Stimulated activated CD8-positive, alpha-beta memory T cell treated with anti-CD3 and anti-CD28 coated beads, Interleukin-4, amount 100 ng/mL, for 48 hours (primary cell): Measurements from ENCODE around the gene CTNNA1.
A peak's percentile ranks its signal among the peaks of the same experiment; 100 is the strongest.
"Not testable (repeated sequence)": the region's sequence is repeated elsewhere in the genome, so short reads cannot be mapped to it uniquely, and the experiment has no call there.

Experiments used
- DNase-seq: peaks from one replicate; pipeline ENCODE4 v3.0.0-alpha.2; 2020

Gene CTNNA1, protein sequence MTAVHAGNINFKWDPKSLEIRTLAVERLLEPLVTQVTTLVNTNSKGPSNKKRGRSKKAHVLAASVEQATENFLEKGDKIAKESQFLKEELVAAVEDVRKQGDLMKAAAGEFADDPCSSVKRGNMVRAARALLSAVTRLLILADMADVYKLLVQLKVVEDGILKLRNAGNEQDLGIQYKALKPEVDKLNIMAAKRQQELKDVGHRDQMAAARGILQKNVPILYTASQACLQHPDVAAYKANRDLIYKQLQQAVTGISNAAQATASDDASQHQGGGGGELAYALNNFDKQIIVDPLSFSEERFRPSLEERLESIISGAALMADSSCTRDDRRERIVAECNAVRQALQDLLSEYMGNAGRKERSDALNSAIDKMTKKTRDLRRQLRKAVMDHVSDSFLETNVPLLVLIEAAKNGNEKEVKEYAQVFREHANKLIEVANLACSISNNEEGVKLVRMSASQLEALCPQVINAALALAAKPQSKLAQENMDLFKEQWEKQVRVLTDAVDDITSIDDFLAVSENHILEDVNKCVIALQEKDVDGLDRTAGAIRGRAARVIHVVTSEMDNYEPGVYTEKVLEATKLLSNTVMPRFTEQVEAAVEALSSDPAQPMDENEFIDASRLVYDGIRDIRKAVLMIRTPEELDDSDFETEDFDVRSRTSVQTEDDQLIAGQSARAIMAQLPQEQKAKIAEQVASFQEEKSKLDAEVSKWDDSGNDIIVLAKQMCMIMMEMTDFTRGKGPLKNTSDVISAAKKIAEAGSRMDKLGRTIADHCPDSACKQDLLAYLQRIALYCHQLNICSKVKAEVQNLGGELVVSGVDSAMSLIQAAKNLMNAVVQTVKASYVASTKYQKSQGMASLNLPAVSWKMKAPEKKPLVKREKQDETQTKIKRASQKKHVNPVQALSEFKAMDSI

DNA sequence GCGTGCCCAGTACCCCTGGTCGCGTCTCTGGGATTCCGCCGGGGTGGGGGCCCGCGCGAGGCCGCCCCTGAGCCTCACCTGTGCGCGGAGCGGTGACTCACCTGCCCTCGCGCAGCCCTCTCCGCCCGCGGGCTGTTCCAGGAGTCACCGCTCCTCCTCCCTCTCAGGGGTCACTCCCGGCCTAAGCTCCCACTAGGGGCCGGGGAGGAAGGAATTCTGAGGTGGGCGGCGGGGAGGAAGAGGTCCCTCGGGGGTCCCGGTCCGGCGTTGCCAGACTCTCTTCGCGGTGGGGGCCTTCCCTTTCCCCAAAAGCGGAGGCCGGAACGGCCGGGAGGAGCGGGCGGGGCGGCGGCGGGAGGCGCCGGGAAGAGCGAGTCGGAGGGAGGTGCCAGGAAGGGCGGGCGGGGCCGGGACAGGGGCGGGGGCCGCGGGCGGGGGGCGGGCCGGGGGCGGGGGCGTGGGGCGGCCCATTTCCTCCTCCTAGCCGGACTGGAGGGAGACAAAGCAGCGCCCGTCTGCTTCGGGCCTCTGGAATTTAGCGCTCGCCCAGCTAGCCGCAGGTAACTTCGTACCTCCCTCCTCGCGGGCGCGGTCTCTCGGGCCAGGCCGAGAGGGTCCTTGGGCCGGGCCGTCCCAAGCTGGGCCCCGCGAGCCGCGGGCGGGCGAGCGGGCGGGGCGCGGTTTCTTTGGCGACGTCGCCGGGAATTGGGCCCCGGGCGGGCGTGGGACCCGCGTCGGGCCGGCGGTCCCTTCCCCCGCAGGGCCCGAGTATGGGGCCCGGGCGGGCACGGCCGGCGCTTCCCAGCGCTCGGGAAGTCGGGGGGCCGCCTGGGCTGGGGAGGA lies at the start of gene CTNNA1:
Gene CTNNA1, plus strand, starts transcription at position 475 of the 843 bp plus-strand sequence. CDS start 28,500 bp downstream, outside the sequence.
- DNase-seq: peak; percentile 72

DNA sequence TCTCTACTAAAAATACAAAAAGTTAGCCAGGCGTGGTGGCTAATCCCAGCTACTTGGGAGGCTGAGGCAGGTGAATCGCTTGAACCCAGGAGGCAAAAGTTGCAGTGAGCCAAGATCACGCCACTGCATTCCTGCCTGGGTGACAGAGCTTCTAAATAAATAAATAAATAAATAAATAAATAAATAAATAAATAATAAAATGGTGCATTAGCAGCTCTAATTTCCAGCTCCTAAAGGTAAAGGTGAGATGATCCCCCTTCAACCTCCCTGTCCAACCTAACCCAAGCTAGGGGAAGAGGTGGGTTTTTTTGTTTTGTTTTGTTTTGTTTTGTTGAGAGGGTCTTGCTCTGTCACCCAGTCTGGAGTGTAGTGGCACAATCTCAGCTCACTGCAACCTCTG lies 49.4 kb upstream of the CTNNA1 start:
- DNase-seq: not testable (repeated sequence)

DNA sequence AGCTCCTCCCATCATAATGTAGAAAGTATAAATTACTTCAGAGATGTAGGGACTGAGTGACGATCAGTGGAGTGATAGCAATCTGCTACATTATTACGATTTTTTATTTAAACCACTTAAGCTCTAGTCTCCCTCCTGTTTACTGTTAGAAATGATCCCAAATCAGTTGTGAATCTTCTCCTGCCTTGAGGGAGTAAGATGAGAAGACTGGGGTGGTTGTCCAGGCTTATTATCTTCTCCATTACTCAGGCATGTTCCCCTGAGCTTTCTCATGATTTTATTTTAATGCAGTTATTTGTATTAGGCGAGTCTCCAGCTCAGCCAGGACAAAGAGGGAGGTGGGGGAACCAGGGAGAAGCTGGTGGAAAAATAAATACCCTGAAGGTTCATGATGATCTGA lies 48.2 kb upstream of the CTNNA1 start:
- no peak for DNase-seq

DNA sequence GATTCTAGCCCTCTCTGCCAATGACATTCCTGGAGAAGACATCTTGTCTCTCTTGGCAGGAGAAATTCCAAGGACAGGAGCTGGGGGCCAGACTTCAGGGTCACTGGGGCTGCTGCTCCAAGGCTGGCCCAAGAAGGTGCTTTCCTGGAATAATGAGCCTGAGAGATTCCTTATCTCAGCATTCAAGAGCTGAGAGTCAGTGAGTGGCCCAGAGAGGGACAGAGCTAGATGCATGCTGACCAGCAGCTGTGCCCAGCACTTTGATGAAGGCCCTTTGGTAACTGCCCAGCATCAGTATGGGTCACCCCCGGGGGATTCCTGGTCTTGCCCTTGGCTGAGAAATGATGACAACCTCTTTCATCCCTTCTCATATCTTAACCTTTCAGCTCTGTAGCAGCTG lies 47.7 kb upstream of the CTNNA1 start:
- DNase-seq: no peak

DNA sequence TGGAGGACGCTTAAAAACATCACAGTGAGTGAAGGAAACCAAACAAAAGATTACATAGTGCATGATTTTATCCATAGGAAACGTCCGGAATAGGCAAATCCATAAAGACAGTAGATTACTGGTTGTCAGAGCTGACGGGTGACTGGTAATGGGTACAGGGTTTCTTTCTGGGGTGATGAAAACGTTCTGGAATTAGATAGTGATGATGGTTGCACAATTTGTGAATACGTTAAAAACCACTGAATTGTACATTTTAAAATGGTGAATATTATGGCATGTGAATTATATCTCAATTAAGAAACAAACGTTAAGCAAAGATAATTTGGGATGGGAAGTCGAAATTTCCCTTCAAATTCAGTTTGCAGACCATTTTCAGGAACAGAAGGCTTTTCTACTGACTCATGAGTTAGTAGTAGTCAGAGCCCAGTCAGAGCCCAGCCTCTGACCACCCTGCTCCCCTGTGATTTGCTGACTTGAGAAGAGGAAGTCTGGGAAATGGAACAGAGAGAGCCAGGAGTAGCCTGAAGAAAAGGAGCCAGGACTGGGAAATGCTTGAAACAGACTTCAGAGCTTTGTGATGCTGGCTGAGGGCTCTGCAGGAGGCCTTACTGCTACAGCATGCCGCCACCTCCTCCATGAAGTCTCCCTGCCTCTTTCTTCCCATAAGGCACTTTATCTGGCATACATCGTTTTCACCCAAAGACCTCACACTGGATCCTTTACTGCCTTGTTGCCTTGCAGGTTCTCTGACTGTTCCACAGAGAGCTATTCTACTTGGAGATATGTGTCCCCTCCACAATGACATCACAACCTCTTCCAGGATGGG lies 46.4 kb upstream of the CTNNA1 start:
- no peak for DNase-seq

DNA sequence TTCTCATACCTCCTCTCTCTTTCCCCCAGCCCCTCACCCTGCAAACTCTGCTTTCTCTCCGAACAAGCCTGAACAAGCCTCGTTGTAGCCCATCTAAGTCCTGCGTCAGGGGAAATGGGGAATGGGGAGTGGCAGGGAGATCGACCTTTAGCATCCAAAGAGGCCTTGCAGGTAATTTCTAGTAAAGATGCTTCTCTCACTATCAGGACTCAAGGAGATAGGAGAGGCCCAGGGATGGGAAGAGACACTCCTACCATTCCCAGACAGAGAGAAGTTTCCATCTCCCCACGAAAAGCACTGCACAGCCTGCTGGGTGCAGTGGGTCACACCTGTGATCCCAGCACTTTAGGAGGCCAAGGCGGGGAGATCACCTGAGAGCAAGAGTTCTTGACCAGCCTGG lies 44.4 kb upstream of the CTNNA1 start:
- DNase-seq: no peak

DNA sequence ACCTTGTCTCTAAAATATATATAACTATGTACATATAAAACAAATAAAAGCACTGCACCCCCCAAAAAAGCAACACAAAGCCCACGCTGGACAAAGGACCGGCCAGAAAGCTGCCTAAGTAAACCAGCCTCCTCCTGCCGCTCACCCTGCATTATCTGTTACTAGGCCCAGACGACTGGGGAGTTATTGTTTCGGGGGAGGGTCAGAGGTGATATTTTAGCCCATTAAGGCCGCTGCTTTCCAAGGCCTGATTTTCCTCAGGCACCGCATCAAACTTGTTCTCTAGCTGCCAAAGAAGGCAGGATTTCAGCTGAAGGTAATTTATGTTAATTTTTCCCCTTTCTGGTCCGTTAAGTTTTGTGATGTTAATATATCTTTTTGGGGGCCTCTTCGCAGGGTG lies 44.0 kb upstream of the CTNNA1 start:
- DNase-seq: no peak

DNA sequence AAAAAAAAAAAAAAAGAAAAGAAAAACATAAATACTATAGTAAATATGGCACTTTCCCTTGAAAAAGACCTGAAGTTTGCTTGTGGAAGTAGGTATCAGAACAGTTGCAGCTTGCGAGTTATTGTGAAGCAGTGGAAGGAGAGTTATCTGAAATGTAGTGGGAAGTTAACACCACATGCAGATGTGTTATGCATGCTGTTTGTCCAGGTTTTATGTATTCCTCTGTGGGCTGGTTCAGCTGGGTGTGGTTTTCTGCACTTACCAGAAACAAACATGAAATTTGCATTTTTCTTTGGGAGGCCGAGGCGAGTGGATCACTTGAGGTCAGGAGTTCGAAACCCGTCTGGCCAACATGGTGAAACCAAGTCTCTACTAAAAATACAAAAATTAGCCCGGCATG lies 42.1 kb upstream of the CTNNA1 start:
- no peak for DNase-seq

DNA sequence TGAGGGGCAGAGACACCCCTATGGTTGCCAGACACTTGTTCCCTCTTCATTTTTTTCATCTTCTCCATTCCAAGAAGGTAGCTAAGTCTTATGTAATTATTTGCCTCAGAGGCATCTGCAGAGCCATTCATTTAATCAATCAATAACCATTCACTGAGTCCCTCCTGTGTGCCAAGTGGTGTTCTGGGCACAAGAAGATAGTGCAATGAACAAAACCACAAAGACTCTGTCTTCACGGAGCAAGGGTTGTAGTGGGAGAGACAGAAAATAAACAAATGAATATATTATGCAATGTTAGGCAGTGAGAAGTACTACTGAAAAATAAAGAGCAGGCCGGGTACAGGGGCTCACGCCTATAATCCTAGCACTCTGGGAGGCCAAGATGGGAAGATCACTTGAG lies 41.4 kb upstream of the CTNNA1 start:
- DNase-seq: no peak

DNA sequence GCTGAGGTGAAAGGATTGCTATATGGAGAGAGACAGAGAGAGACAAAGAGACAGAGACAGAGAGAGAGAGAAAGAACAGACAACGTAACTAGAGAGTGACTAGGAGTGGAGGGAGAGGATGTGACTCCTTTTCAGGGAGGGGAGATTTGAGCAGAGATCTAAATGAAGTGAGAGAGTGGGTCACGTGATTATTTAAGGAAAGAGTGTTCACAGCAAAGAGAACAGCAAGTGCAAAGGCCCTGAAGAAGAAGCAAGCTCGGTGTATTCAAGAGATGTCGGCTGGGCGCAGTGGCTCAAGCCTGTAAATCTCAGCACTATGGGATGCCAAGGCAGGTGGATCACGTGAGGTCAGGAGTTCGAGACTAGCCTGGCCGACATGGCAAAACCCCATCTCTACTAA lies 40.9 kb upstream of the CTNNA1 start:
- DNase-seq: no peak

DNA sequence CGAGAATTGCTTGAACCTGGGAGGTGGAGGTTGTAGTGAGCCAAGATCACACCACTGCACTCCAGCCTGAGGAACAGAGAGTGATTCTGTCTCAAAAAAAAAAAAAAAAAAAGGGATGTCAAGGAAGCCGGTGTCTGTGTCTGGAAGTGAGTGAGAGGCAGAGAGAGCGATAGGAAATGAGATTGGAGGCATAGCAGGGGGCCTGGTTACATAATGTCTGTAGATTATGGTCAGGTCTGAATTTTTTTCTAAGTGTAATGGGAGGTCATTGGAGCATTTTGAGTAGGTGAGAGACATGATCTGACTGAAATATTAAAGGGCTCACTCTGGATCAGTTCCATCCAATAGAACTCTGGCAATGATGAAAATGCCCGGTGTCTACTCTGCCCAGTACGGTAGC lies 40.4 kb upstream of the CTNNA1 start:
- no peak for DNase-seq

DNA sequence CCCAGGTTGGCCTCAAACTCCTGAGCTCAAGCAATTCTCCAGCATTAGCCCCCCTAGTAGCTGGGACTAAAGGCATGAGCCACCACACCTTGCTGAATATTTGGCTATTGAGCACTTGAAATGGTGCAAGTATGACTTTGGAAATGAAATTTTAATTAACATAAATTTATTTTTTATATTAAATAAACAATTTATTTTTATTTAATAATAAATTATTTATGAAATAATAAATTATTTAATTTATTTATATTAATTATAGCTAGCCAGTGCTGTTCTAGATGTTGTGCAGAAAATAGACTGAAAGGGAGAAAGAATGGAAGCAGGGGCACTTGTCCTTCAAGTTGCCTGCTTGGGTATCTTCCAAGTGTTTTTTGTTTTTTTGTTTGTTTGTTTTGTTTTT lies 40.0 kb upstream of the CTNNA1 start:
- DNase-seq: no peak

DNA sequence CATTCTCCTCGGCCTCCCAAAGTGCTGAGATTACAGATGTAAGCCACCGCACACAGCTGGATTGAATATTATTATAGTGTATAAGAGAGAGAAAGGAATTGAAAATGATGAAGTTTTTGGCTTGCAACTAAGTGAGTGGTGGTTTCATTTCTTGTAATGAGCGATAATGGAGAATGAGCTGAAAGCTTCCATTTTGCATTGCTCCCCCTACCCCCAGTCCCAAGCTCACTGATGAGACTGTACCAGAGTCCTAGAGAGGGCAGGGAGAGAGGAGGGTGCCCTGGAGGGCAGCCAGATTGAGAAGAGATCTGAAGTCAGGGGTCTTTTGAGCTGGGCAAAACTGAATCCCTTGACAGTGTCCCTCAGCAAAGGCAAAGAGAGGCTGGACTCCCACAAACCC lies 38.5 kb upstream of the CTNNA1 start:
- DNase-seq: no peak

DNA sequence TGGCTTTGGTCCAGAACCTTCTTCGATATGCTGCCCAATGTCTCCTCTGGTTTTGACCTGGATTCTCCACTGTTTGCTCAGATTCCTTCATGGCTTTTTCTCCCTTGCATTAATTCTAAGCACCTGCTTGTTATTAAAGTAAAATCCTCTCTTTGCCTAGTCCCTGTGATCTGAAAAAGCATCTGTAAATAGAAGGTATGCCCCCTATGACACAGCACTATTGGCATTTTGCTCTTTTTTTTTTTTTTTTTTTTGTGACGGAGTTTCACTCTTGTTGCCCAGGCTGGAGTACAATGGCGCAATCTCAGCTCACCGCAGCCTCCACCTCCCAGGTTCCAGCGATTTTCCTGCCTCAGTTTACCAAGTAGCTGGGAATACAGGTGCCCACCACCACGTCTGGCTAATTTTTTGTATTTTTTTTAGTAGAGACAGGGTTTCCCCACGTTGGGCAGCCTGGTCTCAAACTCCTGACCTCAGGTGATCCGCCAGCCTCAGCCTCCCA lies 37.2 kb upstream of the CTNNA1 start:
- DNase-seq: not testable (repeated sequence)

DNA sequence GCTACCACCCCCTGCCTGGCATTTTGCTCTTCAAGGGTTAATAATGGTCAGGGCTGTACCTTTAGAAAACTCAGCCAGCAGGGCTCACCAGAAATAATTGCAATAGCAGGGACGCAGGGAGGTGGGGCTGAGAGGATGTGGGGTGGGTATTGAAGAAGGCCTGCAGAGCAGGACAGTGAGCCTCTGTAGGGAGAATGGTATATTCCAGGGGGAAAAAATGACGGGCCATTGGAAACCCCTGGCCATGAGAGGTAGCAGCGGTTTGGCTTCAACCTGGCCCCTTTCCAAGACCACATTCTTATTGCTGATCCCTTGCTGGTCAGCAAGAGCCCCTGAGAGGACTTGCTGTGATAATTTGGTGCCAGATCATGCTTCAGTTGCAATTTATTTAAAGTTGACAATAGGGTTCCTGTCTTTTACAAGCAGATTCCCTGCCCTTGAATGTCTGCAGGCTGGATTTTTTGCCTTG lies 36.7 kb upstream of the CTNNA1 start:
- no peak for DNase-seq

DNA sequence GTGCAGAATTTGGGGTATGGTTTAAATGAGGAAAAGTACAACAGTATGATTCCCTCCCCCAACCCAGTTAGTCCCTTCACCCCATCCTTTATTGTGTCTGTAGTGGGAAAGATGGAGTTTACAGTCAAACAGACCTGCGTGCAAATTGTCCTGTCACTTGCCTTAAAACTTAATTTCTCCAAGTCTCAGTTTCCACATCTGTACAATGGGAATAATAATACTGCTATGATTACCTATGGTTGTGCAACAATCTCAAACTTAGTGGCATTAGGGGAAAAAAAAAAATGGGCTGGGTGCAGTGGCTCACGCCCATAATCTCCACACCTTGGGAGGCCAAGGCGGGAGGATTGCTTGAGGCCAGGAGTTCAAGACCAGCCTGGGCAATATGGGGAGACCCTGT lies 35.8 kb upstream of the CTNNA1 start:
- DNase-seq: no peak

DNA sequence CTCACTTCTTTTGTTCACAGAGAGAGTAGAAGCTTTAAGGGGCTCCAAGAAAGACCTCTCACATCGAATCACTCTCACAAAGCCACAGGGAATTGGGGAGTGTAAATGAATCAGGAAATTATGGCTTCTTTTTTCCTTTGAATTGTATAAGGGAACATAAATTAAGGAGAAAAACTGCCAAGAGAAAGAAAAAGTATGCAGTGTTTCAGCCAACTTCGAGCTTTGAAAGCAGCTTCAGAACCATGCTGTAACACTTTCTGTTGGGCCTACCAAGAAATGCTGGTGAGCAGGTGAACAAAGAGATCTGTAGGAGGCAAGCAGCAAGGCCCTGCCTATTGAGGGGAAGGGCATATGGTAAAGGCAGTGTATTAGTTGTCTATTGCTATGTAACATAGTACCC lies 33.4 kb upstream of the CTNNA1 start:
- DNase-seq: no peak

DNA sequence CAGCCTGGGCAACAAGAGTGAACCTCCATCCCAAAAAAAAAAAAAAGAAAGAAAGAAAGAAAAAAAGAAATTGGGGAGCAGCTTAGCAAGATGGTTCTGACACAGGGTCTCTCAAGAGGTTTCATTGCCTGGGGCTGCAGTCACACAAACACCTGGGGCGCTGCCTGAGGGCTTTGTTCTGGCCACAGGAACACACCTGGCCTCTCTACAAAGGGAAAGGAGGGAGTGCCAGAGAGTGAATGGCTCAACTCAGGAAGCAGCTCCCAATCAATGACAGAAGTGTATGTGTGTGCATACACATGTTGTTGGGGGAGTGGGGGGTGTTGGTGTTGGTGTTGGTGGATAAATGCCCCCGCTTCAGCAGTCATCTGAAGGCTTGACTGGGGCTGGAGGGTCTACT lies 32.4 kb upstream of the CTNNA1 start:
- no peak for DNase-seq

DNA sequence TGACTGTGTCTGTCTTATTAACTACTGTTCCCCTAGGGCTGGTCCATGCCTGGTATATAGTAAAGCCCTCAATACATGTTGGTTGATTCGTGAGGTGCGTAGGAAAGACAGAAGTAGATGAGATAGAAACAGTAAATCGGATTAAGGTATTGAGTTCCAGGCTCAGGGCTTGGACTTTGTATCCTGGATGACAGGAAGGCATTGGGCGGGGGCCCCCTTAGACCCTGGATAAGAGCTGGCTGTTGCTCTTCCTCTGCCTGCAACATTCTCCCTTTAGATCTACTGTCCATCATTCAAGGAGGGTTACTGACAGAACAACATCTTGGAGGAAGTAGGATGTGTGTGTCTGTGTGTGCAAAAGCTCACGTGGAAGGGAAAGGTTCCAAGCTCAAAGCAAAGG lies 31.2 kb upstream of the CTNNA1 start:
- DNase-seq: no peak

DNA sequence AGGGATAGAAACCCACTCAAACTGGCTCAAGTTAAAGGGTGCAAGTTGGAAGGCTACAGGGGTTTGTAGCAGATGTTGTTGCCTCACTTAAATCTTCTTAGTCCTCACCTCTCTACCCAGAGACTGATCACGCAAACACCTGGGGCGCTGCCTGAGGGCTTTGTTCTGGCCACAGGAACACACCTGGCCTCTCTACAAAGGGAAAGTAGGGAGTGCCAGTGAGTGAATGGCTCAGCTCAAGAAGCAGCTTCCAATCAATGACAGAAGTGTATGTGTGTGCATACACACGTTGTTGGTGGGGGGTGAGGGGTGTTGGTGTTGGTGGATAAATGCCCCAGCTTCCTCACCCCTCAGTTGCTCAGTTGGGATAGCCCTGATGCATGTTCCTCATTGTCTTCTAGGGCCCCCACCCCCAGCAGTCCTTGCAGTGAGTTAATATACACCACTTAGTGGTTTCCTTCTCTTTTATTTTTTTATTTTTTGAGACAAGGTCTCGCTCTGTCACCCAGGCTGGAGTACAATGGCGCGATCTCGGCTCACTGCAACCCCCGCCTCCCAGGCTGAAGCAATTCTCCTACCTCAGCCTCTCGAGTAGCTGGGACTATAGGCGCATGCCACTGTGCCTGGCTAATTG lies 30.6 kb upstream of the CTNNA1 start:
- no peak for DNase-seq

DNA sequence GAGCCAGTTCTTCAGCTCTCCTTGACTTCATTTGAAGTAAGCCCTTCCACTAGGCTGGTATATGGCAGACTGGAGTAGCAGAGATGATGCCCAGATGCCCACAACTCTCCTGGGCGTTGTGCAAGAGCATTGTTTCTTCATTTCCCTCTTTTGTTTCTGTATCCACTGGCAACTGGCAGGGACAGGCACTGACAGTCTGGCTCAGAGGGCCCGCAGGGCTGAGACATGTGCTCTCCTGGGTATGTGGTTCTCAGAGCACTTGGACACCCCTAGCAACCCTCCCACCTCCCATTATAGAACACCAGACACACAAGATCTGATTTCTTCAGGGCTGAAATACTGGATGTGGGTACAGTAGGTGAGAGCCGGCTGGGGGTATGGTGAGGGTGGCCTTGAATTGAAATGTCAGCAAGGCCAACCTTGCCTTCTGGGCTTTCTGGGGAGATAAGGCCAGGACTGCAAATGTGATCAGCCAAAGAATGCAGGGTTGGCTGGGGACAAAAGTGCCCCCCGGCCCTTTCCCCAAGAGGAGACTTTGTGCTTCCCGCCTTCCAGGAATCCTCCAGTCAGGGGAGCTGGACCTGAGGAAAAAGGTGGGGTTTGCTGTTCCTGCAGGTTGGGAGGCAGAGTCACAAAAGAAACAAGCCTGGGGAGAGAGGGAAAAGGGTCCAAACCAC lies 28.6 kb upstream of the CTNNA1 start:
- no peak for DNase-seq
